Brain microvascular endothelial cell (primary cell): ENCODE data around the gene CFAP298.
"Not testable (repeated sequence)": the region's sequence is repeated elsewhere in the genome, so short reads cannot be mapped to it uniquely, and the experiment has no call there.

ENCODE experiments used
- DNase-seq: peaks from one replicate; pipeline ENCODE4 v3.0.0-alpha.2; 2020
- H3K27ac ChIP-seq: fragments of 250-450 bp; sonication (Bioruptor Pico); 2 replicates; pipeline ENCODE4 v1.5.1; 2020; ENCODE audit warnings: mild to moderate bottlenecking, moderate library complexity
- H3K27me3 ChIP-seq: fragments of 250-450 bp; sonication (Bioruptor Pico); replicated peaks from 2 replicates; pipeline ENCODE4 v1.5.1; 2020; ENCODE audit warnings: mild to moderate bottlenecking
- H3K36me3 ChIP-seq: fragments of 250-450 bp; sonication (Bioruptor Pico); replicated peaks from 2 replicates; pipeline ENCODE4 v1.5.1; 2020; ENCODE audit warnings: mild to moderate bottlenecking
- H3K4me3 ChIP-seq: 2 replicates; pipeline ENCODE4 v1.5.1; 2011; ENCODE audit warnings: low read depth, mild to moderate bottlenecking, control low read depth, low read length, moderate library complexity
- in situ Hi-C: cut with HindIII; loops from 2 replicates; pipeline ENCODE4 v1.10.0; 2017; ENCODE audit warnings: low sequenced_read_pairs, low pct_ligation_motif_present
- TF ChIP-seq, protein P1 (sequence below): IDR thresholded peaks from 2 replicates; pipeline ENCODE4 v1.5.1; 2011; ENCODE audit warnings: low read depth, mild to moderate bottlenecking, moderate library complexity, low read length, control low read depth, inconsistent platforms; ENCODE audit errors: missing control alignments

CFAP298 gene

GRCh38 chr21:32645261-32646182, 33.3 kb upstream of the CFAP298 start:
- TF ChIP-seq, protein P1, sequence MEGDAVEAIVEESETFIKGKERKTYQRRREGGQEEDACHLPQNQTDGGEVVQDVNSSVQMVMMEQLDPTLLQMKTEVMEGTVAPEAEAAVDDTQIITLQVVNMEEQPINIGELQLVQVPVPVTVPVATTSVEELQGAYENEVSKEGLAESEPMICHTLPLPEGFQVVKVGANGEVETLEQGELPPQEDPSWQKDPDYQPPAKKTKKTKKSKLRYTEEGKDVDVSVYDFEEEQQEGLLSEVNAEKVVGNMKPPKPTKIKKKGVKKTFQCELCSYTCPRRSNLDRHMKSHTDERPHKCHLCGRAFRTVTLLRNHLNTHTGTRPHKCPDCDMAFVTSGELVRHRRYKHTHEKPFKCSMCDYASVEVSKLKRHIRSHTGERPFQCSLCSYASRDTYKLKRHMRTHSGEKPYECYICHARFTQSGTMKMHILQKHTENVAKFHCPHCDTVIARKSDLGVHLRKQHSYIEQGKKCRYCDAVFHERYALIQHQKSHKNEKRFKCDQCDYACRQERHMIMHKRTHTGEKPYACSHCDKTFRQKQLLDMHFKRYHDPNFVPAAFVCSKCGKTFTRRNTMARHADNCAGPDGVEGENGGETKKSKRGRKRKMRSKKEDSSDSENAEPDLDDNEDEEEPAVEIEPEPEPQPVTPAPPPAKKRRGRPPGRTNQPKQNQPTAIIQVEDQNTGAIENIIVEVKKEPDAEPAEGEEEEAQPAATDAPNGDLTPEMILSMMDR = no peak
- in situ Hi-C loops = no loop called here

GRCh38 chr21:32641710-32642698, 29.8 kb upstream of the CFAP298 start:
- no peaks in the 10 kb centered on the region for H3K27me3 ChIP-seq
- H3K27ac ChIP-seq = no peak overlapping the region
- no peak for DNase-seq
- TF ChIP-seq, protein P1 = no peak
- peaks cover 13% of the 10 kb centered on the region for H3K36me3 ChIP-seq
- H3K4me3 ChIP-seq = no peak overlapping the region
- in situ Hi-C loops = no loop called here

More at GRCh38 chr21:32645261-32646182, 33.3 kb upstream of the CFAP298 start:
- Histone ChIP-seq H3K36me3 (peaks cover 13% of the 10 kb centered on the region), H3K4me3 (no peak overlapping the region), H3K27me3 (no peaks in the 10 kb centered on the region), H3K27ac (no peak overlapping the region)
- DNase-seq = no peak

- TF ChIP-seq, protein P1 = no peak
- in situ Hi-C loops = no loop called here
- peak; percentile 18 for DNase-seq
- Histone ChIP-seq H3K36me3 (peaks cover 7% of the 10 kb centered on the region), H3K4me3 (no peak overlapping the region), H3K27me3 (no peaks in the 10 kb centered on the region), H3K27ac (no peak overlapping the region)
These were observed 14.5 kb upstream of the CFAP298 start for GRCh38 chr21:32626621-32627196.

DNA sequence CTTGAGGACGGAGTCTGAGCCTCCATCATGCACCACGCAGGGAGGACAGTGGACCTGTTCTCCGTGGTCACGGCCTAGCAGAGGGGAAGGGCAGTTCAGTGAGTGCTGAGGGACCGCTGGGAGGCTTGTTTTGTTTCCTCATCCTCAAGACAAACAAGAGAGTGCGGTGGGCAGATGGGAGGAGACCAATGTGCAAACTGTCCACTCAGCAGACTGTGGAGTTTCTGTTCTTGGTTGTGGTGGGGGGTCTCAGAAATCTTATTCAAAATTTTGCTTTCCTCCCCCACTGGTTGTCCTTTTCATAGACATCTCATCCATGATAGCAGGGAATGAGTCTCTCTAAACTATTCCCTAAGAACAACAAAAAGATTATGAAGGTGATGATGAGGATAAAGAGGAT, 6.0 kb upstream of the CFAP298 start:
- H3K27me3 ChIP-seq, H3K27ac ChIP-seq, DNase-seq, H3K4me3 ChIP-seq, H3K36me3 ChIP-seq, in situ Hi-C loops: not testable (repeated sequence)

DNA sequence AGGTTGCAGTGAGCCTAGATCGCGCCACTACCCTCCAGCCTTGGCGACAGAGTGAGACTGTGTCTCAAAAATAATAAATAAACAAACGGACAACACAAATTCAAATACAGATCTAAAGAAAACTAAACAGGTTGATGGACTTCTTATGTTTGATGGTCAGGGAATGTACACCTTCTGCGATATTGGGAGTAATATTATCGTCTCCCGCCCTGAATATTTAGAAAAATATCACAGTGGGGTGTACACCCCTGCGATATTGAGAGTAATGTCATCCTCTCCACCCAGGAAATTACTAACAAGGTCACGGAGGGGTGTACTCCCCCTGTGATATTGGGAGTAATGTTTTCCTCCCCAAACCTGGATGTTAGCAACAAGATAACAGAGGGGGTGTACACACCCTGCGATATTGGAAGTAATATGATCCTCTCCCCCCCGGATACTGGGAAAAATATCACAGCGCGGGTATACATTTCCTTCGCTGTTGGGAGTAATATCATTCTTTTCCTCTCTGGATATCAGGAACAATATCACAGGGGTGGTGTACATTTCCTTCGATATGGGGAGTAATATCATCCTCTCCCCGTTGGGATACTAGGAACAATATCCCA, 1.4 kb upstream of the CFAP298 start:
- in situ Hi-C loops = no loop called here
- H3K4me3 ChIP-seq = peak overlapping the region; percentile 92
- no peaks in the 10 kb centered on the region for H3K27me3 ChIP-seq
- TF ChIP-seq, protein P1 = no peak
- no peak for DNase-seq
- peaks cover 5% of the 10 kb centered on the region for H3K36me3 ChIP-seq
- H3K27ac ChIP-seq = peak overlapping the region; percentile 99
